ENCODE measurements around the gene LOC128125822.

DNA sequence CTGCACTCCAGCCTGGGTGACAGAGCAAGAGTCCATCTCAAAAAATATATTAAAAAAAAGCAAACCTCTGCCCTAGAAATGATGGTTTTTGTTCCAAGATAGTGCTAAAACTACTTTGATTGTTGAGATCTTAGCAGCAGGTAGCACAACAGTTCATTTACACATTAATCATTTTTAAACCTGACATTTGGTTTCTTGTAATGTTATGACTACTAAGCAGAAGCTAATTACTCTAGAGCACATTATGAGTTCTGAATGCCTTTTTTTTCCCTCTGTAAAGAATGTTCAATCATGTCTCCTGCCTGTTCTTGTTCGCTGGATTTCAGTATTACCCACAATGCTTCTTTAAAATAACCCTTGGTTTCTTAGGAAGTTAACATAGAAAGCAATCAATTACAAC lies 38.7 kb downstream of the LOC128125822 start:
- TF ChIP-seq, protein P1, sequence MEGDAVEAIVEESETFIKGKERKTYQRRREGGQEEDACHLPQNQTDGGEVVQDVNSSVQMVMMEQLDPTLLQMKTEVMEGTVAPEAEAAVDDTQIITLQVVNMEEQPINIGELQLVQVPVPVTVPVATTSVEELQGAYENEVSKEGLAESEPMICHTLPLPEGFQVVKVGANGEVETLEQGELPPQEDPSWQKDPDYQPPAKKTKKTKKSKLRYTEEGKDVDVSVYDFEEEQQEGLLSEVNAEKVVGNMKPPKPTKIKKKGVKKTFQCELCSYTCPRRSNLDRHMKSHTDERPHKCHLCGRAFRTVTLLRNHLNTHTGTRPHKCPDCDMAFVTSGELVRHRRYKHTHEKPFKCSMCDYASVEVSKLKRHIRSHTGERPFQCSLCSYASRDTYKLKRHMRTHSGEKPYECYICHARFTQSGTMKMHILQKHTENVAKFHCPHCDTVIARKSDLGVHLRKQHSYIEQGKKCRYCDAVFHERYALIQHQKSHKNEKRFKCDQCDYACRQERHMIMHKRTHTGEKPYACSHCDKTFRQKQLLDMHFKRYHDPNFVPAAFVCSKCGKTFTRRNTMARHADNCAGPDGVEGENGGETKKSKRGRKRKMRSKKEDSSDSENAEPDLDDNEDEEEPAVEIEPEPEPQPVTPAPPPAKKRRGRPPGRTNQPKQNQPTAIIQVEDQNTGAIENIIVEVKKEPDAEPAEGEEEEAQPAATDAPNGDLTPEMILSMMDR (IDR thresholded peaks at IDR 0.05), result no peak
- no peak for TF ChIP-seq POLR2AphosphoS5 (IDR thresholded peaks at IDR 0.05; ENCODE audit: low read depth, low read length)
- TF ChIP-seq, protein P2, sequence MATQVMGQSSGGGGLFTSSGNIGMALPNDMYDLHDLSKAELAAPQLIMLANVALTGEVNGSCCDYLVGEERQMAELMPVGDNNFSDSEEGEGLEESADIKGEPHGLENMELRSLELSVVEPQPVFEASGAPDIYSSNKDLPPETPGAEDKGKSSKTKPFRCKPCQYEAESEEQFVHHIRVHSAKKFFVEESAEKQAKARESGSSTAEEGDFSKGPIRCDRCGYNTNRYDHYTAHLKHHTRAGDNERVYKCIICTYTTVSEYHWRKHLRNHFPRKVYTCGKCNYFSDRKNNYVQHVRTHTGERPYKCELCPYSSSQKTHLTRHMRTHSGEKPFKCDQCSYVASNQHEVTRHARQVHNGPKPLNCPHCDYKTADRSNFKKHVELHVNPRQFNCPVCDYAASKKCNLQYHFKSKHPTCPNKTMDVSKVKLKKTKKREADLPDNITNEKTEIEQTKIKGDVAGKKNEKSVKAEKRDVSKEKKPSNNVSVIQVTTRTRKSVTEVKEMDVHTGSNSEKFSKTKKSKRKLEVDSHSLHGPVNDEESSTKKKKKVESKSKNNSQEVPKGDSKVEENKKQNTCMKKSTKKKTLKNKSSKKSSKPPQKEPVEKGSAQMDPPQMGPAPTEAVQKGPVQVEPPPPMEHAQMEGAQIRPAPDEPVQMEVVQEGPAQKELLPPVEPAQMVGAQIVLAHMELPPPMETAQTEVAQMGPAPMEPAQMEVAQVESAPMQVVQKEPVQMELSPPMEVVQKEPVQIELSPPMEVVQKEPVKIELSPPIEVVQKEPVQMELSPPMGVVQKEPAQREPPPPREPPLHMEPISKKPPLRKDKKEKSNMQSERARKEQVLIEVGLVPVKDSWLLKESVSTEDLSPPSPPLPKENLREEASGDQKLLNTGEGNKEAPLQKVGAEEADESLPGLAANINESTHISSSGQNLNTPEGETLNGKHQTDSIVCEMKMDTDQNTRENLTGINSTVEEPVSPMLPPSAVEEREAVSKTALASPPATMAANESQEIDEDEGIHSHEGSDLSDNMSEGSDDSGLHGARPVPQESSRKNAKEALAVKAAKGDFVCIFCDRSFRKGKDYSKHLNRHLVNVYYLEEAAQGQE (IDR thresholded peaks at IDR 0.05; ENCODE audit: insufficient read depth in 1 of 2, low read depth in 2 of 2, low read length in 1 of 2), result no peak
